ENCODE measurements around the gene CRP.
"Not testable (repeated sequence)": the region's sequence is repeated elsewhere in the genome, so short reads cannot be mapped to it uniquely, and the experiment has no call there.

Gene CRP

DNA sequence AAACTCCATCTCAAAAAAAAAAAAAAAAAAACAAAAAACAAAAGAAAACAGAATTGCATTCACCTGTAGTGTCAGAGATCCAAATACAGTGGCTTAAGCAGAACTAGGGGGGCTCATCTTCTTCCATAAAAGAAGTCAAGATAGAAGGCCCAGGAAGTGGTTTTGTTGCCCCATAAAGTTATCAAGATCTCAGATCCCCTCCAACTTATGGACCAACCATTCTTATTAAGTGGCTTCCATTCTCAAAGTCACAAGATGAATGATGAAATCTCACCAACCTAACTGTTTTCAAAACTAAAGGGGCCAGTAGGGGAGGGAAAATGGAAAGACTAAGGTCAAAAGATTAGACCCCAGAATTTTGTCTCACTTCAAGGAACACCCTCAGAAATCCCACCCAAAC is 36.2 kb upstream of the CRP start:
- TF ChIP-seq CTCF (IDR thresholded peaks at IDR 0.05) (no peak), ZFX (IDR thresholded peaks at IDR 0.05; ENCODE audit: borderline replicate concordance) (no peak)
- no peak overlapping the region for H3K27ac ChIP-seq

DNA sequence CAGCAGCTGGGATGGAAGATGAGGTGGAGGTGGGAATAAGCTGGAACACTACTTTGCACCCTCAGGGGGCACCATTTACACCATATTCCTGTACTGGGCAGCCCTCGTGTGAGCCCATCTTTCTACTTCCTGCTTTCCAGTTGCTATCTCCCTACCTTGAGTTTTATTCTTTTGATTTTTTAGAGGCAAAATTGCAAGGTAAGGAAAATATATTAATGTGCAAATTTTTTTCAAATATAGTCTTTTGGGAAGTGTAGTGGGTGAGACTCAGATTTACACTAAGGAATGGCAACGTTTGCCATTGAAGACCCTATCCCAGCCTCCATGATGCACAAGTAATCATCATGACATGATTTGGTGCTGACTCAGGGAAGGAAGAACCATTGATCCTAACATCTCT is 35.2 kb upstream of the CRP start:
- no peak for TF ChIP-seq ZFX (IDR thresholded peaks at IDR 0.05; ENCODE audit: borderline replicate concordance)
- TF ChIP-seq CTCF (IDR thresholded peaks at IDR 0.05), result no peak
- H3K27ac ChIP-seq, result no peak overlapping the region

DNA sequence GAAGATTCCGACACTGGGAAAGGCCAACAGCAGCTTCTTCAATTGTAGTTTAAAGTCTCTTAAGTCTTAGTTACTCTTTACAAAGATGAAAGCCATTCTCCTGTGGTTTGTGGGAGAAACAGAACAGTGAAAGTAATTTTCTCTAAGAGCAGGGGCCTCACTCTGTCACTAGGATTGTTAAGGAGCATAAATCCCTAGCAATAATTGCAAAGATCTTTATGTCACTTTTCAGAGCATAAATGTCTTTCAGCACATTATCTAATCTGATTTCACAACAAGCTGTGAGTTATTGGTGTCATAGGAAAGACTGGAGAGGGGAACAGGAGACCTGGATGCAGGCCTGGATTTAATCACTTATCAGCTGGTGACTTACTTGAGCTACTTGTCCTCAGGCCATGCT is 34.0 kb upstream of the CRP start:
- TF ChIP-seq CTCF (IDR thresholded peaks at IDR 0.05), result no peak
- TF ChIP-seq ZFX (IDR thresholded peaks at IDR 0.05; ENCODE audit: borderline replicate concordance), result no peak
- H3K27ac ChIP-seq, result no peak overlapping the region

GRCh38 chr1:159746666-159747065 is 32.3 kb upstream of the CRP start:
- no peak overlapping the region for H3K27ac ChIP-seq
- TF ChIP-seq CTCF (IDR thresholded peaks at IDR 0.05), result no peak
- TF ChIP-seq ZFX (IDR thresholded peaks at IDR 0.05; ENCODE audit: borderline replicate concordance), result no peak

DNA sequence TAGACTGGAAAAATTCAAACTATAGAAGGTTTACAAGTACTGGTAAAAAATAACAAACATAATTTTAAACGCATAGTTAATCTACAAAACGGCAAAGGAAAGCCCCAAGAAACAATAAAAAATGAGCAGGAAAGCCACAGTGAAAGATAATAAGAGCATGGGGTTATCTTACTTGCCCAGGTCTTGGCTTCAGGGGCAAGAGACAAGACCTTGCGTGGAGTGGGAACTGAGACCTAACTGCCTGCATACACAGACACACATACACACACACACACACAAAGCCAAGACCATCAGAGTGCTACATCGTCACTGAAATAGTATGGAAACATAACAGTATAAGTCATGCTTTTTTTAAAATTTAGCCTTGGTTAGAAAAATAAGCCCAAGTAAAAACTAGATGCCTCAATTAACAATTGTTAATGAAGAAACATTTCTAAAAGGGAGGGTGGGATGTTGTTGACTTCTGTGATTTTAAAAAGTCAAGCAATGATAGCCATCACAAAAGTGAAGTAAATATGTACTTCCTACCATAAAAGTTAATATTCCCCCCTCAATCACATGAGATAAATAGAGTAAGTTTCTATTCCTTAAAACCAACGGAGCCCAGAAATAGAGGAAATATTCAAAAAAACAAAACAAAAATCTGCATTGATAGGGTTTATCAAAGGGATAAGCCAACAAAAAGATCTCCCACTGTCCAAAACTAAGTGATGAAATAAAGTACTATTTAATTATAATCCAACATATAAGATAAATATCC is 29.4 kb upstream of the CRP start:
- no peak overlapping the region for H3K27ac ChIP-seq
- TF ChIP-seq ZFX (IDR thresholded peaks at IDR 0.05; ENCODE audit: borderline replicate concordance) (no peak), CTCF (IDR thresholded peaks at IDR 0.05) (no peak)

DNA sequence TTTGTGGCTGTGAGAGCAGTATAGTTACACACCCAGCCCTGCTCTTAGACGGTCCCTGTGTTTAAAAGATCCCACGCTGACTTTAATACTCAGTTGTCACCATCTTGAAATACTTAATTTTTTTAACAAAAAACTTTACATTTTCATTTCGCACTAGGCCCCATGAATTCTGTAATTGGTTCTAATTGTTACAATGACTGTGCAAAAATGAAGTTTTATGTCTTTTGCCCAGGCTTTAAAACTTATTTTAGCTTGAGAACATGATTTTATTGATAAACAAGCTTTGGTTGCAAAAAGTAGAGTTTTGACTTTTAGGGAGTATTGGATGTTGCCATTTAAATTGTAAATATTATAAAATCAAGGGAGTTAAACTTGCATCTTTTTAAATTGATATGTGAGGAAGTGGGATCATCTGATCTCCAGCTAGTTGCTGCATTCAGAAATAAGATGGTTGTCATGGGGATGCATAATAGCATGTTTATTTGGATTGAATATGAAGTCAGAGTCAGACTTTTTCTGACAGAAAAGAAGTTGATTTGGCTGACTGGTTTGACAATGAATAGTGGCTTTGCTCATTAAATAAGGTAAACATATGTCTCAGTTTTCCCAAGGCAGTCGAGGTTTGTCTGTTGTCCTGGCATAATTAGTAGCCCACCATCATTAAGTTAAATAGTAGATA is 23.0 kb upstream of the CRP start:
- TF ChIP-seq CTCF (IDR thresholded peaks at IDR 0.05) (no peak), ZFX (IDR thresholded peaks at IDR 0.05; ENCODE audit: borderline replicate concordance) (no peak)
- H3K27ac ChIP-seq, result no peak overlapping the region

DNA sequence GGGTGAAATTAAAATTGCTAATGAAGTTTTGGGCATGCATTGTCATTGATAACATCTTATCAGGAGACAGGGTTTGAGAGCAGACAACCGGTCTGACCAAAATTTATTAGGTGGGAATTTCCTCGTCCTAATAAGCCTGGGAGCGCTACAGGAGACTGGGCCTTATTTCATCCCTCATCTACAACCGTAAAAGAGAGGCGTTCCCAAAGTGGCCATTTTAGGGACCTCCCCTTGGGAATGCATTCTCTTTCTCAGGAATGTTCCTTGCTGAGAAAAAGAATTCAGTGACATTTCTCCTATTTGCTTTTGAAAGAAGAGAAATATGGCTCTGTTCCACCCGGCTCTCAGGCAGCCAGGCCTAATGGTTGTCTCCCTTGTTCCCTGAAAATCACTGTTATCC is 8.8 kb upstream of the CRP start:
- not testable (repeated sequence) for H3K27ac ChIP-seq
